ENCODE data around the gene ILKAP. TPM values are rescaled to one million over a fixed set of nuclear protein-coding genes. Genes with fewer than 3 reads are reported as not detected.

Gene ILKAP
- total RNA-seq, 4 donors from 2014 or later = 18.5 to 45.5 (median 35.1) TPM

DNA sequence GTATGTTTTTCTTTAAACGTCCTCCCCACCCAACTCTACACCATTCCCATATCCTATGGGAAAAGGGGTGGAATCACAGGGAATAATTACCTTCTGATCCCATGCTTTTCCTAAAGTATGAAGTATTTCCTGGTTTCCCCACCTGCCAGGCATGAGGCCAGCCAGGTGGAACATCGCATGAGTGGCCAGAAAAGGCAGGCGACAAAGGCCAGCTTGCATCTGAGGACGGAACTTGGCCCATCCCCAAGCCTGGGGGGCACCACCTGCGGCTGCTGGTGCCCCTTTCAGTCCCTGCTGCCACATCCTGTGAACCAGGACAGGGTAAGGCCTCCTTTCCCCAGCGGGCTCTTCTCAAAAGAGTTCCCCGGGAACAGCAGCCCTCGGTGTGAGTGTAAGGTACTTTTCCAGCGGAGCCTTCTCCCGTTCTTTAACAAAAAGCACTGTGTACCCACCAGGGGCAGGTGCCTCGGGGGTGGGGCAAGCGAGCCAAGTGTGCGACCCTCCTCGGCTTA is 45.9 kb downstream of the ILKAP start:
- H3K27me3 ChIP-seq = peaks cover 49% of the 10 kb centered on the region
- H3K4me3 ChIP-seq = no peak overlapping the region
- H3K27ac ChIP-seq = no peak overlapping the region
- no peak for ATAC-seq
- H3K9me3 ChIP-seq = no peaks in the 10 kb centered on the region
- WGBS, 2 donors (ENCODE audit: low coverage in 1 of 2) = 86 to 90% methylated on average over 4 to 7 of the region's 14 CpGs
- TF ChIP-seq POLR2AphosphoS5 (IDR thresholded peaks at IDR 0.05) = no peak
- TF ChIP-seq, protein P1, sequence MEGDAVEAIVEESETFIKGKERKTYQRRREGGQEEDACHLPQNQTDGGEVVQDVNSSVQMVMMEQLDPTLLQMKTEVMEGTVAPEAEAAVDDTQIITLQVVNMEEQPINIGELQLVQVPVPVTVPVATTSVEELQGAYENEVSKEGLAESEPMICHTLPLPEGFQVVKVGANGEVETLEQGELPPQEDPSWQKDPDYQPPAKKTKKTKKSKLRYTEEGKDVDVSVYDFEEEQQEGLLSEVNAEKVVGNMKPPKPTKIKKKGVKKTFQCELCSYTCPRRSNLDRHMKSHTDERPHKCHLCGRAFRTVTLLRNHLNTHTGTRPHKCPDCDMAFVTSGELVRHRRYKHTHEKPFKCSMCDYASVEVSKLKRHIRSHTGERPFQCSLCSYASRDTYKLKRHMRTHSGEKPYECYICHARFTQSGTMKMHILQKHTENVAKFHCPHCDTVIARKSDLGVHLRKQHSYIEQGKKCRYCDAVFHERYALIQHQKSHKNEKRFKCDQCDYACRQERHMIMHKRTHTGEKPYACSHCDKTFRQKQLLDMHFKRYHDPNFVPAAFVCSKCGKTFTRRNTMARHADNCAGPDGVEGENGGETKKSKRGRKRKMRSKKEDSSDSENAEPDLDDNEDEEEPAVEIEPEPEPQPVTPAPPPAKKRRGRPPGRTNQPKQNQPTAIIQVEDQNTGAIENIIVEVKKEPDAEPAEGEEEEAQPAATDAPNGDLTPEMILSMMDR (IDR thresholded peaks at IDR 0.05) = no peak
- TF ChIP-seq POLR2A (IDR thresholded peaks at IDR 0.05) = no peak
- no peak for TF ChIP-seq EP300 (IDR thresholded peaks at IDR 0.05)
- H3K4me1 ChIP-seq = peaks cover 0 to 33% (median 5%) of the 10 kb centered on the region in 3 donors
- H3K36me3 ChIP-seq = no peaks in the 10 kb centered on the region

DNA sequence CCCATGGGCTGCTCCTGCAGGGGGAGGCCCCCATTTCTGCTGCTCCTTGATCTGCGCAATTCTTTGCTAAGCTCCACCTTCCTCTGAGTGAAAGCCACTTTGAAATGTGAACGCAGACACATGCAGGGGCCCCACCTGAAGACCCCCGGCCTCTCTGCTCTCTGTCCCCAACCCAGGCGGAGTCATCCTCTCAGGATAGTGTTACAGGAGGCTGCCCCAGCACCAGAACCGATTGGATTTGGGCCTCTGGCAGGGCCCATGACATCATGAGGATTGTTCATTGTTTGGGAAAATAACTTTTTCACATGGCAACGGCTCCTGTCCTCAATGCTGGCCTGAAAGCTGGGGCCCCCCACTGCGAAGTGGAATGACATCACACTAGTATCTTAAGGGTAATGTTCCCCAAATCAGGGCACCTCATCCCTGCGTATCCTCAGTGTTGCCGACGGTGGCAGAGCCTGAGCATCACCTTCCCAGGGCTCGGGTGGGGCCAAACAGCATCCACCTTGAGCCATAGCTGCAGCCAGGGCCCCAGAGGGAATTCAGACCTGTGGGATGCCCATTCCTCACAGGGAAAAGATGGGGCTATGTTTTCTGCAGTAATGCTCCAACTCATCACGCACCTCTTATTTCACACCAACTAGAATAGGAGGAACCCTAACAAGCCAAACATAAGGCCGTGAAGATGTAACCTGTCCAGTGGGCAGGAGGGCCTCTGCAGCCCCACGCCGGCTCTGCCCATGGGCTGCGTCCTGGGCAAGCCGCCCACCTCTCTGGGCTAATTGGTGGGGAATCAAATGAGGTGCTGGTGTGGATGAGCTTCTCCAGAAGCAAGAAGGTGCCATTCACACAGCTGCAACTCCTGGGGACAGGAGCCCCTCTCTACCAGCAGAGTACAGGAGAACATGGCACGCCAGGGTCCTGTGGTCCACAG is 47.5 kb downstream of the ILKAP start:
- TF ChIP-seq, protein P1 (IDR thresholded peaks at IDR 0.05) = no peak
- TF ChIP-seq POLR2A (IDR thresholded peaks at IDR 0.05) (no peak), POLR2AphosphoS5 (IDR thresholded peaks at IDR 0.05) (no peak), EP300 (IDR thresholded peaks at IDR 0.05) (no peak)
- Histone ChIP-seq H3K4me1 (peaks cover 0 to 33% (median 5%) of the 10 kb centered on the region in 3 donors), H3K4me3 (no peak overlapping the region), H3K36me3 (no peaks in the 10 kb centered on the region), H3K27ac (peak overlapping the region in 2 of 4 donors; percentile 2 to 40), H3K9me3 (no peaks in the 10 kb centered on the region), H3K27me3 (peaks cover 34% of the 10 kb centered on the region)
- no peak for ATAC-seq
- WGBS, 2 donors (ENCODE audit: low coverage in 1 of 2) = 73 to 80% methylated on average over 3 to 6 of the region's 18 CpGs

DNA sequence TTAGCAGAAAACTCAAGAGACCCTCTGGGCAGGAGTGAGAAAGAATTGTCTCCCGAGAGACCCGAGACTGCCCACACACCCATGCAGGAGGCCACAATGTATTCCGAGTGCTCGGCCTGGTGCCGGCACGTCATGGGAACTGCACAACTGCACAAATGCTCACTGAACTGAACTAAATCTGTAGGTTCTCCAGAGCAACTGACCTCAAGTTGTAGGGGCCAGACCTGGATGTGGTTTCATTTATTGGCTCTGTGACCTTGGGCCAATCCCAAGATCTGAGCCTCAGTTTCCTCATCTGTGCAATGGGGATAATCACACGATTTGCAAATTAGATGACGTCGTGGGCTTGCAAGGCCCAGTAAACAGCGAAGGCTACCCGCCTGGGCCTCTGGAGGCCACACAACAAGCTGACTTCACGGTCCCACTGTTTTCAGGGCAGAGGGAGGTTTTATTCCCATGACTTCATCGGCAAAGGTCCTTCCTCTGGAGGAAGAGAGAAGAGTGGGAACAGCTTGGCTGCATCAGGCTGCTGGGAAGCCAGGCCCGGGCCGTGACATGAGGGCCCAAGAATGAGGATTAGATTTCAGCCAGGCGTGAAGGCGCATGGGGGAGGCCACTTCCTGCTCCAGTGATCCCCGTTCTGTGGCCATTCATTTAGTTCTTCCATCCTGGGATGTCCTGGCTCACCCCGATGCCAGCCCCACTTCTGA is 48.3 kb downstream of the ILKAP start:
- Histone ChIP-seq H3K9me3 (no peaks in the 10 kb centered on the region), H3K27me3 (peaks cover 26% of the 10 kb centered on the region), H3K36me3 (no peaks in the 10 kb centered on the region), H3K4me1 (peaks cover 0 to 29% (median 5%) of the 10 kb centered on the region in 3 donors), H3K4me3 (no peak overlapping the region), H3K27ac (peak overlapping the region in 2 of 4 donors; percentile 2 to 40)
- ATAC-seq = peak; percentile 30
- TF ChIP-seq EP300 (IDR thresholded peaks at IDR 0.05) (no peak), POLR2AphosphoS5 (IDR thresholded peaks at IDR 0.05) (peak; percentile 16)
- WGBS, 2 donors (ENCODE audit: low coverage in 1 of 2) = 59 to 84% methylated on average over 6 to 17 of the region's 19 CpGs

DNA sequence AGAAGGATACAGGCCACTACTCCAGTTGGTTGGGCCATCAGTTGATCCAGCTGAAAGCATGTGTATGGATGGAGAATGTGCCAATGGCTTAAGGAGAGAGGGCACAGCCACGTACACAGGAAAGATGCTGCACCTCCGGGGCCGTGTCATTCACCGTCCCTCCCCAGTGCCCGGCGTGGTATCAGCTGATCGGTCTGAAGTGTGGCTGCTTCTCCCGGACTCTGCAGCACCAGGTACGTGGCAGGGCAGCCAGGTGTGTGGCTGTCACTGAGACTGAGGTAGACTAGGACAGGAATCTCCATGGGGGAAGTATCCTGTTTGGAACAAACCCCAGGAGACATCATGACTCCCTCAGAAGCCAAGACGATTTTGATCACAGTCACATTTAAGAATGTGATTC is 48.9 kb downstream of the ILKAP start:
- 67% methylated on average over 1 of the region's 10 CpGs; no CpG with 5 or more reads in 1 of the 2 donors for WGBS, 2 donors (ENCODE audit: low coverage in 1 of 2)
- TF ChIP-seq POLR2A (IDR thresholded peaks at IDR 0.05) = no peak
- TF ChIP-seq, protein P1 (IDR thresholded peaks at IDR 0.05) = no peak

More for the DNA sequence above, 48.9 kb downstream of the ILKAP start:
- H3K9me3 ChIP-seq = no peaks in the 10 kb centered on the region
- peaks cover 19% of the 10 kb centered on the region for H3K27me3 ChIP-seq
- H3K36me3 ChIP-seq = no peaks in the 10 kb centered on the region
- peaks cover 0 to 23% (median 5%) of the 10 kb centered on the region in 3 donors for H3K4me1 ChIP-seq
- no peak overlapping the region for H3K4me3 ChIP-seq
- no peak overlapping the region for H3K27ac ChIP-seq
- no peak for ATAC-seq

Measured in gastroesophageal sphincter (tissue), 4 donors.